Measurements from ENCODE around the gene SMAD5. TPM values are rescaled to one million over a fixed set of nuclear protein-coding genes. Genes with fewer than 3 reads are reported as not detected.

Gene SMAD5
- total RNA-seq, 1 experiment from 2014 or later, result 69.3 TPM

GRCh38 chr5:136166909-136167308 is 34.3 kb downstream of the SMAD5 start:
- no peak overlapping the region for H3K18ac ChIP-seq (ENCODE audit: insufficient read length, low read depth, low read length)
- no peak overlapping the region for H2BK120ac ChIP-seq (ENCODE audit: low read depth, low read length, poor library complexity, severe bottlenecking)
- no peak overlapping the region for H3T11ph ChIP-seq (ENCODE audit: low read length)
- H3K56ac ChIP-seq (ENCODE audit: insufficient read length, low read depth, low read length), result no peak overlapping the region
- no peaks in the 10 kb centered on the region for H3K4me1 ChIP-seq (ENCODE audit: insufficient read depth, low read length)
- H4K8ac ChIP-seq (replicated peaks; ENCODE audit: insufficient read length, low read depth, low read length), result no peak overlapping the region
- Mint-ChIP-seq H3K4me1 (no peaks in the 10 kb centered on the region), H3K4me3 (no peak overlapping the region), H3K36me3 (ENCODE audit: insufficient read depth in 1 of 3, low read depth in 3 of 3) (peaks cover 5 to 40% (median 37%) of the 10 kb centered on the region in 3 experiments; a peak in 6 of 7 replicates), H3K9me3 (no peaks in the 10 kb centered on the region), H3K27me3 (ENCODE audit: low read depth) (no peaks in the 10 kb centered on the region), H3K27ac (peak overlapping the region in 1 of 3 experiments; percentile 21; a peak in 1 of 7 replicates)
- no peak overlapping the region for H3K4ac ChIP-seq (ENCODE audit: low read depth, low read length)
- no peak overlapping the region for H4K91ac ChIP-seq (ENCODE audit: insufficient read length, low read depth, low read length)
- no peak overlapping the region for H3K14ac ChIP-seq (ENCODE audit: insufficient read depth, low read length)
- H3K9ac ChIP-seq (ENCODE audit: extremely low read depth, insufficient read length, low read length), result no peak overlapping the region
- no CpG with 5 or more reads among the region's 4 CpGs for WGBS (ENCODE audit: extremely low coverage, insufficient read length, low lambda C conversion rate)
- H2BK5ac ChIP-seq (ENCODE audit: insufficient read length, low read length), result no peak overlapping the region
- no peak for DNase-seq
- no peaks in the 10 kb centered on the region for H3K23me2 ChIP-seq (ENCODE audit: insufficient read length, low read depth, low read length, poor library complexity, severe bottlenecking)
- H2BK12ac ChIP-seq (ENCODE audit: insufficient read length, low read depth, low read length), result no peak overlapping the region
- TF ChIP-seq CTCF (conservative IDR thresholded peaks at IDR 0.05), result no peak
- H3K9me3 ChIP-seq (ENCODE audit: control insufficient read depth, low read depth, low read length), result no peaks in the 10 kb centered on the region
- no peaks in the 10 kb centered on the region for H3K27me3 ChIP-seq (ENCODE audit: insufficient read depth, low read length)
- no peak overlapping the region for H2AFZ ChIP-seq (ENCODE audit: low read length)
- no peaks in the 10 kb centered on the region for H4K20me1 ChIP-seq (ENCODE audit: control insufficient read depth, insufficient read depth, insufficient read length)
- no peak overlapping the region for H3K23ac ChIP-seq (ENCODE audit: insufficient read length, low read depth, low read length)
- no peak overlapping the region for H2BK20ac ChIP-seq (ENCODE audit: low read depth, low read length, poor library complexity, severe bottlenecking)
- no peak overlapping the region for H2AK5ac ChIP-seq (ENCODE audit: insufficient read length, low read length)
- no peak overlapping the region for H4K5ac ChIP-seq (ENCODE audit: insufficient read length, low read depth, low read length)
- H3K79me2 ChIP-seq (ENCODE audit: insufficient read depth, low read length), result no peaks in the 10 kb centered on the region
- peaks cover 6% of the 10 kb centered on the region for H3K79me1 ChIP-seq (ENCODE audit: insufficient read depth, low read depth, low read length, poor library complexity, severe bottlenecking)
- no peak overlapping the region for H3K4me2 ChIP-seq (ENCODE audit: insufficient read depth, insufficient read length, low read length)
- H3K27ac ChIP-seq (ENCODE audit: insufficient read length, low read depth, low read length), result no peak overlapping the region
- no peak overlapping the region for H2BK15ac ChIP-seq (ENCODE audit: low read depth, low read length)

All from H9 (cell line).